HL-60 (cell line): Measurements from ENCODE around the gene SKAP2.

Experiments used
- DNase-seq, 2 experiments: peaks; one replicate each; pipeline ENCODE4 v3.0.0-alpha.2; 2010 to 2020; ENCODE audit warnings: low read depth in 1 of 2, low spot score in 1 of 2
- H3K27ac ChIP-seq: fragments of 250-450 bp; sonication (Bioruptor Pico); replicated peaks from 2 replicates; pipeline ENCODE4 v1.5.1; 2020; ENCODE audit warnings: mild to moderate bottlenecking, moderate library complexity
- H3K27me3 ChIP-seq: fragments of 250-450 bp; sonication (Bioruptor Pico); 2 replicates; pipeline ENCODE4 v1.5.1; 2021; ENCODE audit warnings: mild to moderate bottlenecking, moderate library complexity; ENCODE audit not compliant: insufficient read depth, poor library complexity, severe bottlenecking
- H3K4me3 ChIP-seq: replicated peaks from 2 replicates; pipeline ENCODE4 v1.5.1; 2011; ENCODE audit warnings: mild to moderate bottlenecking, control low read depth, low read length; ENCODE audit not compliant: insufficient read depth
- GABPA ChIP-seq: IDR thresholded peaks from 2 replicates; pipeline ENCODE4 v1.6.1; 2012; ENCODE audit warnings: low read depth
- POLR2AphosphoS5 ChIP-seq: IDR thresholded peaks from 2 replicates; pipeline ENCODE4 v1.6.1; 2012; ENCODE audit warnings: low read depth
- SPI1 ChIP-seq: IDR thresholded peaks from 2 replicates; pipeline ENCODE4 v1.6.1; 2012; ENCODE audit warnings: low read depth, mild to moderate bottlenecking, borderline replicate concordance
- TF ChIP-seq, protein P1 (sequence below): IDR thresholded peaks from 2 replicates; pipeline ENCODE4 v1.6.1; 2012; ENCODE audit warnings: low read depth; ENCODE audit not compliant: insufficient replicate concordance
- TF ChIP-seq, protein P2 (sequence below): IDR thresholded peaks from one replicate; pipeline ENCODE4 v1.5.1; 2011; ENCODE audit warnings: low read length, control low read depth, inconsistent platforms; ENCODE audit not compliant: insufficient read depth

SKAP2 gene

DNA sequence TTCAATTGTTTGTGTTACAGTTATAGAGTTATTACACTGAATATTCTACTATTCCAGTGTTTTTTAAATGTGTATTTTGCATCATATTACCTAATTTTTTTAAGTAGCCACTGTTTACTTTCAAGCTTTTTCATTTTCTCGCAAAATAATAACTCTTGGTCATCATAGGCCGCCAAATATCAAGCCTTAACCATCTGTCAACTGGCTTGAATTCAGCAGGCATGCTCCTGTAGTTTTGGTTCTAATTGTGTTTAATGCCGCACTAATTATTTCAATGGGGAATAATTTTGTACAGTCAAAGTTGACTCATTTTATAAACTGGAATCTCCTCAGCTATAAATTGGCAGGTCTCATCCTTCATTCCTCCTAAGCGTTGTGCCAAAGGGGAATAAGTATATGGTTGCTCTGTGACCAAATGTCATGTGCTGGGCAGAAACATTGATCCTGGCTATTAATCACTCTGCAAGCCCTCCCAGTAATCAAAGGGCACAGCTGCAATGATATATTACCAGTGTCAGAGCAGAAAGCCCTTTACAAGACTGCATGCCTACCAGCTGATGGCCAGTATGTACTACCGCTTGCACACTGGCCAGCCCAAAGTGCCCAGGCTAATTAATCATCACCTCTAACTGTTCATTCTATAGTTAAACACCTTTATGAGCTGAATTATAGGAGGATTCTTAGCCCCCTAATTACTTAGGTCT, 74.8 kb downstream of the SKAP2 start:
- Histone ChIP-seq H3K27ac (no peak overlapping the region), H3K4me3 (no peak overlapping the region), H3K27me3 (no peaks in the 10 kb centered on the region)
- TF ChIP-seq, protein P1, sequence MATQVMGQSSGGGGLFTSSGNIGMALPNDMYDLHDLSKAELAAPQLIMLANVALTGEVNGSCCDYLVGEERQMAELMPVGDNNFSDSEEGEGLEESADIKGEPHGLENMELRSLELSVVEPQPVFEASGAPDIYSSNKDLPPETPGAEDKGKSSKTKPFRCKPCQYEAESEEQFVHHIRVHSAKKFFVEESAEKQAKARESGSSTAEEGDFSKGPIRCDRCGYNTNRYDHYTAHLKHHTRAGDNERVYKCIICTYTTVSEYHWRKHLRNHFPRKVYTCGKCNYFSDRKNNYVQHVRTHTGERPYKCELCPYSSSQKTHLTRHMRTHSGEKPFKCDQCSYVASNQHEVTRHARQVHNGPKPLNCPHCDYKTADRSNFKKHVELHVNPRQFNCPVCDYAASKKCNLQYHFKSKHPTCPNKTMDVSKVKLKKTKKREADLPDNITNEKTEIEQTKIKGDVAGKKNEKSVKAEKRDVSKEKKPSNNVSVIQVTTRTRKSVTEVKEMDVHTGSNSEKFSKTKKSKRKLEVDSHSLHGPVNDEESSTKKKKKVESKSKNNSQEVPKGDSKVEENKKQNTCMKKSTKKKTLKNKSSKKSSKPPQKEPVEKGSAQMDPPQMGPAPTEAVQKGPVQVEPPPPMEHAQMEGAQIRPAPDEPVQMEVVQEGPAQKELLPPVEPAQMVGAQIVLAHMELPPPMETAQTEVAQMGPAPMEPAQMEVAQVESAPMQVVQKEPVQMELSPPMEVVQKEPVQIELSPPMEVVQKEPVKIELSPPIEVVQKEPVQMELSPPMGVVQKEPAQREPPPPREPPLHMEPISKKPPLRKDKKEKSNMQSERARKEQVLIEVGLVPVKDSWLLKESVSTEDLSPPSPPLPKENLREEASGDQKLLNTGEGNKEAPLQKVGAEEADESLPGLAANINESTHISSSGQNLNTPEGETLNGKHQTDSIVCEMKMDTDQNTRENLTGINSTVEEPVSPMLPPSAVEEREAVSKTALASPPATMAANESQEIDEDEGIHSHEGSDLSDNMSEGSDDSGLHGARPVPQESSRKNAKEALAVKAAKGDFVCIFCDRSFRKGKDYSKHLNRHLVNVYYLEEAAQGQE: no peak
- TF ChIP-seq GABPA: no peak
- TF ChIP-seq, protein P2, sequence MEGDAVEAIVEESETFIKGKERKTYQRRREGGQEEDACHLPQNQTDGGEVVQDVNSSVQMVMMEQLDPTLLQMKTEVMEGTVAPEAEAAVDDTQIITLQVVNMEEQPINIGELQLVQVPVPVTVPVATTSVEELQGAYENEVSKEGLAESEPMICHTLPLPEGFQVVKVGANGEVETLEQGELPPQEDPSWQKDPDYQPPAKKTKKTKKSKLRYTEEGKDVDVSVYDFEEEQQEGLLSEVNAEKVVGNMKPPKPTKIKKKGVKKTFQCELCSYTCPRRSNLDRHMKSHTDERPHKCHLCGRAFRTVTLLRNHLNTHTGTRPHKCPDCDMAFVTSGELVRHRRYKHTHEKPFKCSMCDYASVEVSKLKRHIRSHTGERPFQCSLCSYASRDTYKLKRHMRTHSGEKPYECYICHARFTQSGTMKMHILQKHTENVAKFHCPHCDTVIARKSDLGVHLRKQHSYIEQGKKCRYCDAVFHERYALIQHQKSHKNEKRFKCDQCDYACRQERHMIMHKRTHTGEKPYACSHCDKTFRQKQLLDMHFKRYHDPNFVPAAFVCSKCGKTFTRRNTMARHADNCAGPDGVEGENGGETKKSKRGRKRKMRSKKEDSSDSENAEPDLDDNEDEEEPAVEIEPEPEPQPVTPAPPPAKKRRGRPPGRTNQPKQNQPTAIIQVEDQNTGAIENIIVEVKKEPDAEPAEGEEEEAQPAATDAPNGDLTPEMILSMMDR: no peak
- no peak for TF ChIP-seq POLR2AphosphoS5
- DNase-seq: no peak

DNA sequence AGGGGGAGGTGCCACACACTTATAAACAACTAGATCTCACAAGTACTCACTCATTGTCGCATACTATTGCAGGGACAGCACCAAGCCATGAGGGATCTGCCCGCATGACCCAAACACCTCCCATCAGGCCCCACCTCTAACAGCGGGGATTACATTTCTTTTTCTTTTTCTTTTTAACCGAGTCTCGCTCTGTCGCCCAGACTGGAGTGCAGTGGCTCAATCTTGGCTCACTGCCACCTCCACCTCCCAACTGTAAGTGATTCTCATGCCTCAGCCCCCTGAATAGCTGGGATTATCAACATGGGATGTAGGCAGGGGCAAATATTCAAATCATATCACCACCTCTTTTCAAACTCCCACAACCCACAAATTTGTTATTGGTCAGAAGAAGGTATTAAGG, 76.7 kb downstream of the SKAP2 start:
- TF ChIP-seq SPI1: no peak
- TF ChIP-seq, protein P1: no peak
- TF ChIP-seq, protein P2: no peak
- no peak for TF ChIP-seq POLR2AphosphoS5
- TF ChIP-seq GABPA: no peak
- Histone ChIP-seq H3K27ac (no peak overlapping the region), H3K27me3 (no peaks in the 10 kb centered on the region), H3K4me3 (no peak overlapping the region)
- DNase-seq: no peak

DNA sequence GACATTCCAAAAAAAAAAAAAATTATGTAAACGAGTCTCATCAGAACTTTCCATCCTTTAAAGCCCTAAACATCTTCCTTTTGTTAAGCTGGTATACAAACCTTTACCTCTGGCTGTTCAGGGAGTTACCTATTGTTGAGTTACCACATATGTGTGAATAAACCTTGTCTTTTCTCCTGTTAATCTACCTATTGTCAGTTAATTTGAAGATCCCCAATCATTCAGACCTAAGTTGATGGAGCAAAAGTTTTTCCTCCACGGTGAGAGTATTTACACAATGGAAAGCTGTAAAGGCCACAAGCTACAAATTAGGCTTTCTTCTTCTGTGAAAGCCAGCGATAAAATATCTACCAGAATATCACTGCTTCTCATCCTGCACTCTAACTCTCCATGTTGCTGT, 80.3 kb downstream of the SKAP2 start:
- TF ChIP-seq POLR2AphosphoS5 (no peak), GABPA (no peak), SPI1 (no peak)
- TF ChIP-seq, protein P1: no peak
- TF ChIP-seq, protein P2: no peak
- Histone ChIP-seq H3K27me3 (no peaks in the 10 kb centered on the region), H3K27ac (no peak overlapping the region), H3K4me3 (no peak overlapping the region)
- no peak for DNase-seq
